DOHH2 (cell line): ENCODE results near the gene TAGLN2.

ENCODE experiments used
- H3F3A ChIP-seq: fragments of 200-600 bp; sonication (generic), shearing (Covaris generic); 2 replicates; pipeline ENCODE4 v1.6.0; 2016; ENCODE audit warnings: antibody characterized with exemption, mild to moderate bottlenecking; ENCODE audit not compliant: control insufficient read depth, insufficient read depth
- H3K27ac ChIP-seq: fragments of 200-600 bp; sonication (generic); 2 replicates; pipeline ENCODE4 v1.5.1; 2014; ENCODE audit warnings: low read depth, mild to moderate bottlenecking, low read length, moderate library complexity
- H3K27me3 ChIP-seq: fragments of 200-600 bp; sonication (generic); 2 replicates; pipeline ENCODE4 v1.6.1; 2014; ENCODE audit warnings: mild to moderate bottlenecking, low read length, mixed read lengths; ENCODE audit not compliant: control insufficient read depth
- H3K36me3 ChIP-seq: fragments of 200-600 bp; sonication (generic); 2 replicates; pipeline ENCODE4 v1.6.1; 2014; ENCODE audit warnings: mild to moderate bottlenecking, low read length, moderate library complexity, mixed read lengths; ENCODE audit not compliant: control insufficient read depth
- H3K4me1 ChIP-seq: fragments of 200-600 bp; sonication (generic); 2 replicates; pipeline ENCODE4 v1.6.1; 2014; ENCODE audit warnings: mild to moderate bottlenecking, low read length, mixed read lengths; ENCODE audit not compliant: control insufficient read depth
- H3K4me2 ChIP-seq: fragments of 200-600 bp; sonication (generic); 2 replicates; pipeline ENCODE4 v1.6.0; 2014; ENCODE audit warnings: mild to moderate bottlenecking, low read length, moderate library complexity
- H3K4me3 ChIP-seq: fragments of 200-600 bp; sonication (generic); 2 replicates; pipeline ENCODE4 v1.5.1; 2014; ENCODE audit warnings: mild to moderate bottlenecking, low read length, mixed read lengths
- H3K79me2 ChIP-seq: fragments of 200-600 bp; sonication (generic); 2 replicates; pipeline ENCODE4 v1.6.1; 2014; ENCODE audit warnings: mild to moderate bottlenecking, low read length, mixed read lengths; ENCODE audit not compliant: control insufficient read depth
- H3K9me2 ChIP-seq: fragments of 200-600 bp; sonication (generic); replicated peaks from 2 replicates; pipeline ENCODE4 v1.6.1; 2014; ENCODE audit warnings: mild to moderate bottlenecking, low read length, mixed read lengths; ENCODE audit not compliant: control insufficient read depth
- H3K9me3 ChIP-seq: fragments of 200-600 bp; sonication (generic); 2 replicates; pipeline ENCODE4 v1.6.1; 2014; ENCODE audit warnings: antibody characterized with exemption, low read length, mixed read lengths; ENCODE audit not compliant: control insufficient read depth, insufficient read depth
- H4K20me1 ChIP-seq: fragments of 200-600 bp; sonication (generic); 2 replicates; pipeline ENCODE4 v1.6.0; 2014; ENCODE audit warnings: low read depth, mild to moderate bottlenecking, antibody characterized with exemption, low read length, moderate library complexity; ENCODE audit not compliant: control insufficient read depth, insufficient read depth
- EZH2phosphoT487 ChIP-seq: fragments of 200-600 bp; sonication (generic); IDR thresholded peaks from 2 replicates; pipeline ENCODE4 v1.6.1; 2017; ENCODE audit warnings: borderline replicate concordance, mild to moderate bottlenecking, antibody characterized with exemption, low read length, moderate library complexity, mixed read lengths
- TF ChIP-seq, protein P1 (sequence below): fragments of 200-600 bp; sonication (generic); IDR thresholded peaks from one replicate; pipeline ENCODE4 v1.5.1; 2014; ENCODE audit warnings: antibody characterized with exemption, mild to moderate bottlenecking, low read depth, low read length; ENCODE audit not compliant: poor library complexity, severe bottlenecking

The TAGLN2 gene

GRCh38 chr1:159949123-159949522 is 23.8 kb upstream of the TAGLN2 start:
- H3K27ac ChIP-seq: no peak overlapping the region
- H3K9me3 ChIP-seq: no peaks in the 10 kb centered on the region
- no peaks in the 10 kb centered on the region for H3K36me3 ChIP-seq
- no peak overlapping the region for H3K4me3 ChIP-seq
- H3K4me2 ChIP-seq: no peak overlapping the region
- no peaks in the 10 kb centered on the region for H4K20me1 ChIP-seq
- no peaks in the 10 kb centered on the region for H3K9me2 ChIP-seq
- peaks cover 30% of the 10 kb centered on the region for H3K27me3 ChIP-seq
- H3K79me2 ChIP-seq: no peaks in the 10 kb centered on the region
- no peak for TF ChIP-seq EZH2phosphoT487
- TF ChIP-seq, protein P1, sequence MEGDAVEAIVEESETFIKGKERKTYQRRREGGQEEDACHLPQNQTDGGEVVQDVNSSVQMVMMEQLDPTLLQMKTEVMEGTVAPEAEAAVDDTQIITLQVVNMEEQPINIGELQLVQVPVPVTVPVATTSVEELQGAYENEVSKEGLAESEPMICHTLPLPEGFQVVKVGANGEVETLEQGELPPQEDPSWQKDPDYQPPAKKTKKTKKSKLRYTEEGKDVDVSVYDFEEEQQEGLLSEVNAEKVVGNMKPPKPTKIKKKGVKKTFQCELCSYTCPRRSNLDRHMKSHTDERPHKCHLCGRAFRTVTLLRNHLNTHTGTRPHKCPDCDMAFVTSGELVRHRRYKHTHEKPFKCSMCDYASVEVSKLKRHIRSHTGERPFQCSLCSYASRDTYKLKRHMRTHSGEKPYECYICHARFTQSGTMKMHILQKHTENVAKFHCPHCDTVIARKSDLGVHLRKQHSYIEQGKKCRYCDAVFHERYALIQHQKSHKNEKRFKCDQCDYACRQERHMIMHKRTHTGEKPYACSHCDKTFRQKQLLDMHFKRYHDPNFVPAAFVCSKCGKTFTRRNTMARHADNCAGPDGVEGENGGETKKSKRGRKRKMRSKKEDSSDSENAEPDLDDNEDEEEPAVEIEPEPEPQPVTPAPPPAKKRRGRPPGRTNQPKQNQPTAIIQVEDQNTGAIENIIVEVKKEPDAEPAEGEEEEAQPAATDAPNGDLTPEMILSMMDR: no peak
- H3K4me1 ChIP-seq: peaks cover 13% of the 10 kb centered on the region
- no peaks in the 10 kb centered on the region for H3F3A ChIP-seq

GRCh38 chr1:159947942-159948341 is 22.6 kb upstream of the TAGLN2 start:
- peaks cover 29% of the 10 kb centered on the region for H3K27me3 ChIP-seq
- TF ChIP-seq, protein P1: no peak
- no peak for TF ChIP-seq EZH2phosphoT487
- H3K27ac ChIP-seq: no peak overlapping the region
- H3F3A ChIP-seq: no peaks in the 10 kb centered on the region
- H3K36me3 ChIP-seq: no peaks in the 10 kb centered on the region
- peaks cover 13% of the 10 kb centered on the region for H3K4me1 ChIP-seq
- H4K20me1 ChIP-seq: no peaks in the 10 kb centered on the region
- no peak overlapping the region for H3K4me2 ChIP-seq
- H3K4me3 ChIP-seq: no peak overlapping the region
- no peaks in the 10 kb centered on the region for H3K9me2 ChIP-seq
- H3K9me3 ChIP-seq: no peaks in the 10 kb centered on the region
- H3K79me2 ChIP-seq: no peaks in the 10 kb centered on the region

GRCh38 chr1:159946242-159947187 is 21.2 kb upstream of the TAGLN2 start:
- Histone ChIP-seq H3K9me2 (no peaks in the 10 kb centered on the region), H3K4me1 (peaks cover 24% of the 10 kb centered on the region), H3K36me3 (no peaks in the 10 kb centered on the region), H4K20me1 (no peaks in the 10 kb centered on the region), H3K27me3 (peaks cover 25% of the 10 kb centered on the region), H3K79me2 (no peaks in the 10 kb centered on the region), H3F3A (no peaks in the 10 kb centered on the region), H3K27ac (no peak overlapping the region), H3K9me3 (no peaks in the 10 kb centered on the region), H3K4me3 (peak overlapping the region; percentile 42), H3K4me2 (peak overlapping the region; percentile 55)
- TF ChIP-seq, protein P1: no peak
- no peak for TF ChIP-seq EZH2phosphoT487
